Astrocyte of the spinal cord (primary cell): ENCODE measurements around the gene GAK.

ENCODE experiments used
- DNase-seq: peaks from one replicate; pipeline ENCODE4 v3.0.0; 2011; ENCODE audit warnings: low read depth, low spot score
- H3K4me3 ChIP-seq: 2 replicates; pipeline ENCODE4 v1.5.1; 2011; ENCODE audit warnings: low read depth, mild to moderate bottlenecking, low read length, moderate library complexity
- CTCF ChIP-seq: IDR thresholded peaks from 2 replicates; pipeline ENCODE4 v1.5.1; 2012; ENCODE audit warnings: low read depth, mild to moderate bottlenecking, low read length, inconsistent platforms
- in situ Hi-C: cut with HindIII; loops from 2 replicates; pipeline ENCODE4 v1.10.0; 2017; ENCODE audit warnings: low sequenced_read_pairs

Gene GAK

GRCh38 chr4:951186-951585 lies 19.1 kb upstream of the GAK start:
- H3K4me3 ChIP-seq, result no peak overlapping the region
- DNase-seq, result no peak
- no peak for TF ChIP-seq CTCF
- in situ Hi-C loops, result no loop called here

GRCh38 chr4:950136-951020 lies 18.3 kb upstream of the GAK start:
- no peak for DNase-seq
- in situ Hi-C loops, result no loop called here
- no peak overlapping the region for H3K4me3 ChIP-seq
- TF ChIP-seq CTCF, result no peak

GRCh38 chr4:949656-950055 lies 17.5 kb upstream of the GAK start:
- no peak for TF ChIP-seq CTCF
- no peak overlapping the region for H3K4me3 ChIP-seq
- no peak for DNase-seq
- in situ Hi-C loops, result no loop called here

GRCh38 chr4:948936-949300 lies 16.8 kb upstream of the GAK start:
- TF ChIP-seq CTCF, result no peak
- no peak for DNase-seq
- no peak overlapping the region for H3K4me3 ChIP-seq
- in situ Hi-C loops, result no loop called here

GRCh38 chr4:948101-948935 lies 16.2 kb upstream of the GAK start:
- TF ChIP-seq CTCF, result no peak
- no peak for DNase-seq
- in situ Hi-C loops, result no loop called here
- no peak overlapping the region for H3K4me3 ChIP-seq

GRCh38 chr4:947491-947971 lies 15.4 kb upstream of the GAK start:
- in situ Hi-C loops, result no loop called here
- no peak overlapping the region for H3K4me3 ChIP-seq
- no peak for TF ChIP-seq CTCF
- DNase-seq, result no peak
